ENCODE results near the gene INHBB.

DNA sequence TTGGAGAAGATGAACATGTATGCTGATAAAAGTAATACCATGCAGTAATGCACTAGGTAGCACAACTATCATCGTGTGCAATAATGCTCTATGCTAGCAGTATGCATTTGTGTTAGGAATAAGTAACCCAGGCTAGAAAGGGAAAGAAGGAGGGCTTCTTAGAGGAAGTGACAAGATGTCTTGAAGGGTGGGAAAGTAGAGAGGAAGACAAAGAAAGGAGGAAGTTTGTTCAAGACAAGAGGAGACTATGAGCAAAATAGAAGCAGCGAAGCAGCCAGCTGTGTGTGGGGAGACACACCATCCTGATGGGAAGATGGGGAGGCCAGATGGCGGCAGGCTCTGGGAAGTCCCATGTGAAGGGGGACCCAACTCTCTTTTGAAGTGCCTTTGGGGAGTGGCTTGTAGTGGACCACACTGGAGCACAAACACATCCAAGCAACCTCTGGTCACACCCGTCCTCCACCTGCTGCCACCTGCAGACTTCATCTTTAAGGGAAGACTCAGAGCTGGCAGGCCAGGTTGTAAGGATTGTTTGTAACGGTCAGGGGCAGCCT lies 39.9 kb upstream of the INHBB start:
- TF ChIP-seq, protein P1, sequence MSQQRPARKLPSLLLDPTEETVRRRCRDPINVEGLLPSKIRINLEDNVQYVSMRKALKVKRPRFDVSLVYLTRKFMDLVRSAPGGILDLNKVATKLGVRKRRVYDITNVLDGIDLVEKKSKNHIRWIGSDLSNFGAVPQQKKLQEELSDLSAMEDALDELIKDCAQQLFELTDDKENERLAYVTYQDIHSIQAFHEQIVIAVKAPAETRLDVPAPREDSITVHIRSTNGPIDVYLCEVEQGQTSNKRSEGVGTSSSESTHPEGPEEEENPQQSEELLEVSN (IDR thresholded peaks at IDR 0.05; ENCODE audit: borderline replicate concordance, low read depth) = no peak
- TF ChIP-seq, protein P2, sequence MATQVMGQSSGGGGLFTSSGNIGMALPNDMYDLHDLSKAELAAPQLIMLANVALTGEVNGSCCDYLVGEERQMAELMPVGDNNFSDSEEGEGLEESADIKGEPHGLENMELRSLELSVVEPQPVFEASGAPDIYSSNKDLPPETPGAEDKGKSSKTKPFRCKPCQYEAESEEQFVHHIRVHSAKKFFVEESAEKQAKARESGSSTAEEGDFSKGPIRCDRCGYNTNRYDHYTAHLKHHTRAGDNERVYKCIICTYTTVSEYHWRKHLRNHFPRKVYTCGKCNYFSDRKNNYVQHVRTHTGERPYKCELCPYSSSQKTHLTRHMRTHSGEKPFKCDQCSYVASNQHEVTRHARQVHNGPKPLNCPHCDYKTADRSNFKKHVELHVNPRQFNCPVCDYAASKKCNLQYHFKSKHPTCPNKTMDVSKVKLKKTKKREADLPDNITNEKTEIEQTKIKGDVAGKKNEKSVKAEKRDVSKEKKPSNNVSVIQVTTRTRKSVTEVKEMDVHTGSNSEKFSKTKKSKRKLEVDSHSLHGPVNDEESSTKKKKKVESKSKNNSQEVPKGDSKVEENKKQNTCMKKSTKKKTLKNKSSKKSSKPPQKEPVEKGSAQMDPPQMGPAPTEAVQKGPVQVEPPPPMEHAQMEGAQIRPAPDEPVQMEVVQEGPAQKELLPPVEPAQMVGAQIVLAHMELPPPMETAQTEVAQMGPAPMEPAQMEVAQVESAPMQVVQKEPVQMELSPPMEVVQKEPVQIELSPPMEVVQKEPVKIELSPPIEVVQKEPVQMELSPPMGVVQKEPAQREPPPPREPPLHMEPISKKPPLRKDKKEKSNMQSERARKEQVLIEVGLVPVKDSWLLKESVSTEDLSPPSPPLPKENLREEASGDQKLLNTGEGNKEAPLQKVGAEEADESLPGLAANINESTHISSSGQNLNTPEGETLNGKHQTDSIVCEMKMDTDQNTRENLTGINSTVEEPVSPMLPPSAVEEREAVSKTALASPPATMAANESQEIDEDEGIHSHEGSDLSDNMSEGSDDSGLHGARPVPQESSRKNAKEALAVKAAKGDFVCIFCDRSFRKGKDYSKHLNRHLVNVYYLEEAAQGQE (IDR thresholded peaks at IDR 0.05) = no peak
- TF ChIP-seq, protein P3, sequence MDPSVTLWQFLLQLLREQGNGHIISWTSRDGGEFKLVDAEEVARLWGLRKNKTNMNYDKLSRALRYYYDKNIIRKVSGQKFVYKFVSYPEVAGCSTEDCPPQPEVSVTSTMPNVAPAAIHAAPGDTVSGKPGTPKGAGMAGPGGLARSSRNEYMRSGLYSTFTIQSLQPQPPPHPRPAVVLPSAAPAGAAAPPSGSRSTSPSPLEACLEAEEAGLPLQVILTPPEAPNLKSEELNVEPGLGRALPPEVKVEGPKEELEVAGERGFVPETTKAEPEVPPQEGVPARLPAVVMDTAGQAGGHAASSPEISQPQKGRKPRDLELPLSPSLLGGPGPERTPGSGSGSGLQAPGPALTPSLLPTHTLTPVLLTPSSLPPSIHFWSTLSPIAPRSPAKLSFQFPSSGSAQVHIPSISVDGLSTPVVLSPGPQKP (IDR thresholded peaks at IDR 0.05; ENCODE audit: low read depth, low read length) = no peak
- TF ChIP-seq CHD2 (IDR thresholded peaks at IDR 0.05; ENCODE audit: low read length, partially characterized antibody) (no peak), FOSL2 (IDR thresholded peaks at IDR 0.05) (no peak), FOSL2 (CRISPR knock-in tag; IDR thresholded peaks at IDR 0.05) (no peak), POLR2A (IDR thresholded peaks at IDR 0.05; ENCODE audit: low read length) (no peak), MYC (IDR thresholded peaks at IDR 0.05; ENCODE audit: borderline replicate concordance, low read length) (no peak), ZC3H11A (IDR thresholded peaks at IDR 0.05) (no peak)
- TF ChIP-seq, protein P4, sequence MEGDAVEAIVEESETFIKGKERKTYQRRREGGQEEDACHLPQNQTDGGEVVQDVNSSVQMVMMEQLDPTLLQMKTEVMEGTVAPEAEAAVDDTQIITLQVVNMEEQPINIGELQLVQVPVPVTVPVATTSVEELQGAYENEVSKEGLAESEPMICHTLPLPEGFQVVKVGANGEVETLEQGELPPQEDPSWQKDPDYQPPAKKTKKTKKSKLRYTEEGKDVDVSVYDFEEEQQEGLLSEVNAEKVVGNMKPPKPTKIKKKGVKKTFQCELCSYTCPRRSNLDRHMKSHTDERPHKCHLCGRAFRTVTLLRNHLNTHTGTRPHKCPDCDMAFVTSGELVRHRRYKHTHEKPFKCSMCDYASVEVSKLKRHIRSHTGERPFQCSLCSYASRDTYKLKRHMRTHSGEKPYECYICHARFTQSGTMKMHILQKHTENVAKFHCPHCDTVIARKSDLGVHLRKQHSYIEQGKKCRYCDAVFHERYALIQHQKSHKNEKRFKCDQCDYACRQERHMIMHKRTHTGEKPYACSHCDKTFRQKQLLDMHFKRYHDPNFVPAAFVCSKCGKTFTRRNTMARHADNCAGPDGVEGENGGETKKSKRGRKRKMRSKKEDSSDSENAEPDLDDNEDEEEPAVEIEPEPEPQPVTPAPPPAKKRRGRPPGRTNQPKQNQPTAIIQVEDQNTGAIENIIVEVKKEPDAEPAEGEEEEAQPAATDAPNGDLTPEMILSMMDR (IDR thresholded peaks at IDR 0.05) = no peak
